ENCODE measurements around the gene PDE8A.

PDE8A gene

GRCh38 chr15:85142312-85142711 lies 160.7 kb downstream of the PDE8A start:
- peaks cover 3% of the 10 kb centered on the region for H3K36me3 ChIP-seq (ENCODE audit: control insufficient read depth, insufficient read depth, low read length)
- no peak for DNase-seq (ENCODE audit: extremely low read depth, insufficient read length)
- TF ChIP-seq CTCF (IDR thresholded peaks at IDR 0.05; ENCODE audit: insufficient read depth, low read length, poor library complexity, severe bottlenecking), result no peak
- no peaks in the 10 kb centered on the region for H3K27me3 ChIP-seq (replicated peaks; ENCODE audit: control insufficient read depth, insufficient read depth, low read length)
- H3K4me3 ChIP-seq (replicated peaks; ENCODE audit: low read depth, low read length), result no peak overlapping the region

GRCh38 chr15:85149465-85150129 lies 167.9 kb downstream of the PDE8A start:
- Histone ChIP-seq H3K4me3 (replicated peaks; ENCODE audit: low read depth, low read length) (no peak overlapping the region), H3K27me3 (replicated peaks; ENCODE audit: control insufficient read depth, insufficient read depth, low read length) (no peaks in the 10 kb centered on the region), H3K36me3 (ENCODE audit: control insufficient read depth, insufficient read depth, low read length) (no peaks in the 10 kb centered on the region)
- DNase-seq (ENCODE audit: extremely low read depth, insufficient read length), result no peak
- no peak for TF ChIP-seq CTCF (IDR thresholded peaks at IDR 0.05; ENCODE audit: insufficient read depth, low read length, poor library complexity, severe bottlenecking)

- Histone ChIP-seq H3K4me3 (replicated peaks; ENCODE audit: low read depth, low read length) (no peak overlapping the region), H3K27me3 (replicated peaks; ENCODE audit: control insufficient read depth, insufficient read depth, low read length) (no peaks in the 10 kb centered on the region), H3K36me3 (ENCODE audit: control insufficient read depth, insufficient read depth, low read length) (no peaks in the 10 kb centered on the region)
- no peak for DNase-seq (ENCODE audit: extremely low read depth, insufficient read length)
- TF ChIP-seq CTCF (IDR thresholded peaks at IDR 0.05; ENCODE audit: insufficient read depth, low read length, poor library complexity, severe bottlenecking), result no peak
Measured at GRCh38 chr15:85150130-85150480, 168.4 kb downstream of the PDE8A start.

GRCh38 chr15:85151145-85151544 lies 169.5 kb downstream of the PDE8A start:
- no peak overlapping the region for H3K4me3 ChIP-seq (replicated peaks; ENCODE audit: low read depth, low read length)
- no peaks in the 10 kb centered on the region for H3K36me3 ChIP-seq (ENCODE audit: control insufficient read depth, insufficient read depth, low read length)
- DNase-seq (ENCODE audit: extremely low read depth, insufficient read length), result no peak
- TF ChIP-seq CTCF (IDR thresholded peaks at IDR 0.05; ENCODE audit: insufficient read depth, low read length, poor library complexity, severe bottlenecking), result no peak
- no peaks in the 10 kb centered on the region for H3K27me3 ChIP-seq (replicated peaks; ENCODE audit: control insufficient read depth, insufficient read depth, low read length)

GRCh38 chr15:85151861-85152260 lies 170.2 kb downstream of the PDE8A start:
- no peak for DNase-seq (ENCODE audit: extremely low read depth, insufficient read length)
- H3K36me3 ChIP-seq (ENCODE audit: control insufficient read depth, insufficient read depth, low read length), result no peaks in the 10 kb centered on the region
- TF ChIP-seq CTCF (IDR thresholded peaks at IDR 0.05; ENCODE audit: insufficient read depth, low read length, poor library complexity, severe bottlenecking), result no peak
- H3K4me3 ChIP-seq (replicated peaks; ENCODE audit: low read depth, low read length), result no peak overlapping the region
- no peaks in the 10 kb centered on the region for H3K27me3 ChIP-seq (replicated peaks; ENCODE audit: control insufficient read depth, insufficient read depth, low read length)

- no peaks in the 10 kb centered on the region for H3K27me3 ChIP-seq (replicated peaks; ENCODE audit: control insufficient read depth, insufficient read depth, low read length)
- no peak overlapping the region for H3K4me3 ChIP-seq (replicated peaks; ENCODE audit: low read depth, low read length)
- H3K36me3 ChIP-seq (ENCODE audit: control insufficient read depth, insufficient read depth, low read length), result no peaks in the 10 kb centered on the region
- no peak for TF ChIP-seq CTCF (IDR thresholded peaks at IDR 0.05; ENCODE audit: insufficient read depth, low read length, poor library complexity, severe bottlenecking)
- no peak for DNase-seq (ENCODE audit: extremely low read depth, insufficient read length)
Measured at GRCh38 chr15:85154061-85154460, 172.4 kb downstream of the PDE8A start.
